ENCODE results near the gene ARHGEF1. TPM values are rescaled to one million over a fixed set of nuclear protein-coding genes. Genes with fewer than 3 reads are reported as not detected.

The ARHGEF1 gene
- polyA plus RNA-seq, 1 experiment: 19.5 TPM

- peaks cover 3% of the 10 kb centered on the region; the same call in 1 of the 2 replicates for H3K9me3 ChIP-seq (ENCODE audit: control insufficient read depth, insufficient read depth, low read length)
- no peak for DNase-seq (ENCODE audit: low read depth, low spot score)
- H3K4me3 ChIP-seq (ENCODE audit: low read depth, low read length): no peak overlapping the region
- H3K27ac ChIP-seq (ENCODE audit: low read depth, low read length): no peak overlapping the region
- no peak for TF ChIP-seq CTCF (IDR thresholded peaks at IDR 0.05; ENCODE audit: low read depth, low read length)
- CTCF ChIA-PET: no interaction called here
- H3K27me3 ChIP-seq (ENCODE audit: control insufficient read depth, insufficient read depth, low read length): peaks cover 73% of the 10 kb centered on the region
- POLR2A ChIA-PET: no interaction called here
Observed at GRCh38 chr19:41926763-41927496, 43.9 kb downstream of the ARHGEF1 start.

GRCh38 chr19:41927497-41928192 lies 44.7 kb downstream of the ARHGEF1 start:
- H3K27me3 ChIP-seq (ENCODE audit: control insufficient read depth, insufficient read depth, low read length): peaks cover 73% of the 10 kb centered on the region
- ChIA-PET CTCF (interaction anchor here (1.0 to 1.3 kb wide), 2 partner anchors 54 to 107 kb away, joined by 3 to 5 read pairs; no protein-coding TSS in a partner anchor), POLR2A (no interaction called here)
- no peak for TF ChIP-seq CTCF (IDR thresholded peaks at IDR 0.05; ENCODE audit: low read depth, low read length)
- no peak overlapping the region for H3K27ac ChIP-seq (ENCODE audit: low read depth, low read length)
- peaks cover 7% of the 10 kb centered on the region; the same call in 1 of the 2 replicates for H3K9me3 ChIP-seq (ENCODE audit: control insufficient read depth, insufficient read depth, low read length)
- no peak for DNase-seq (ENCODE audit: low read depth, low spot score)
- peak overlapping the region; percentile 54 for H3K4me3 ChIP-seq (ENCODE audit: low read depth, low read length)

GRCh38 chr19:41928221-41928683 lies 45.3 kb downstream of the ARHGEF1 start, which contains the start of gene ERFL:
Gene ERFL, minus strand, starts transcription at chr19:41928449. Its CDS starts 15,530 bp downstream, at chr19:41912919.
- H3K27me3 ChIP-seq (ENCODE audit: control insufficient read depth, insufficient read depth, low read length): peaks cover 73% of the 10 kb centered on the region
- POLR2A ChIA-PET: no interaction called here
- CTCF ChIA-PET: interaction anchor here (0.6 to 1.3 kb wide), 3 partner anchors 10 to 107 kb away, joined by 3 to 5 read pairs (median 3); no protein-coding TSS in a partner anchor
- H3K9me3 ChIP-seq (ENCODE audit: control insufficient read depth, insufficient read depth, low read length): peaks cover 7% of the 10 kb centered on the region; the same call in 1 of the 2 replicates
- no peak for TF ChIP-seq CTCF (IDR thresholded peaks at IDR 0.05; ENCODE audit: low read depth, low read length)
- no peak within 1 kb of the TSS for H3K27ac ChIP-seq (ENCODE audit: low read depth, low read length)
- H3K4me3 ChIP-seq (ENCODE audit: low read depth, low read length): peak within 1 kb of the TSS; percentile 54
- no peak for DNase-seq (ENCODE audit: low read depth, low spot score)

- H3K27me3 ChIP-seq (ENCODE audit: control insufficient read depth, insufficient read depth, low read length): peaks cover 77% of the 10 kb centered on the region
- peaks cover 7% of the 10 kb centered on the region; the same call in 1 of the 2 replicates for H3K9me3 ChIP-seq (ENCODE audit: control insufficient read depth, insufficient read depth, low read length)
- peak overlapping the region; percentile 36 for H3K4me3 ChIP-seq (ENCODE audit: low read depth, low read length)
- POLR2A ChIA-PET: no interaction called here
- TF ChIP-seq CTCF (IDR thresholded peaks at IDR 0.05; ENCODE audit: low read depth, low read length): no peak
- no peak for DNase-seq (ENCODE audit: low read depth, low spot score)
- H3K27ac ChIP-seq (ENCODE audit: low read depth, low read length): no peak overlapping the region
- CTCF ChIA-PET: interaction anchor here (0.6 to 1.3 kb wide), 4 partner anchors 9 to 106 kb away, joined by 3 to 5 read pairs (median 3); no protein-coding TSS in a partner anchor
Observed at GRCh38 chr19:41928754-41929535, 46.0 kb downstream of the ARHGEF1 start.
